ENCODE data around the gene MOCS3. TPM values are rescaled to one million over a fixed set of nuclear protein-coding genes. Genes with fewer than 3 reads are reported as not detected.

Gene MOCS3
- total and polyA plus RNA-seq, 3 donors from 2014 or later: 6.5 to 9.3 (median 7.4) TPM

Other genes with a start within 250 kb of the MOCS3 start
- 10 to 100 TPM; 15.4 to 17.0 TPM for gene PARD6B, start 227.2 kb upstream of the MOCS3 start, total RNA-seq
- gene PARD6B, start 227.2 kb upstream of the MOCS3 start, polyA plus RNA-seq (ENCODE audit: insufficient read depth, low read depth, low replicate concordance): 3.8 TPM
- gene BCAS4, start 163.8 kb upstream of the MOCS3 start, total RNA-seq: 10 to 100 TPM in 1 of 2 donors, 1 to 10 TPM in 1; 7.6 to 10.8 TPM
- gene BCAS4, start 163.8 kb upstream of the MOCS3 start, polyA plus RNA-seq (ENCODE audit: insufficient read depth, low read depth, low replicate concordance): 5.8 TPM
- gene ADNP, start 27.4 kb upstream of the MOCS3 start, total RNA-seq: 100 to 1,000 TPM; 101 to 110 TPM
- 83.5 TPM for gene ADNP, start 27.4 kb upstream of the MOCS3 start, polyA plus RNA-seq (ENCODE audit: insufficient read depth, low read depth, low replicate concordance)
- 10 to 100 TPM; 44.5 to 54.3 TPM for gene DPM1, start 286 bp upstream of the MOCS3 start, total RNA-seq
- gene DPM1, start 286 bp upstream of the MOCS3 start, polyA plus RNA-seq (ENCODE audit: insufficient read depth, low read depth, low replicate concordance): 71.0 TPM
- gene KCNG1, start 64.3 kb downstream of the MOCS3 start, total RNA-seq: 10 to 100 TPM; 35.8 to 78.2 TPM
- gene KCNG1, start 64.3 kb downstream of the MOCS3 start, polyA plus RNA-seq (ENCODE audit: insufficient read depth, low read depth, low replicate concordance): 20.9 TPM

All from testis (tissue), 3 donors.